Thoracic aorta (tissue), 2 donors: Measurements from ENCODE around the gene DCC. TPM values are rescaled to one million over a fixed set of nuclear protein-coding genes. Genes with fewer than 3 reads are reported as not detected.
A peak's percentile ranks its signal among the peaks of the same experiment; 100 is the strongest.

Experiments used
- ATAC-seq: fragments of 150-250 bp; one replicate; pipeline ENCODE4 v1.8.0; 2017; ENCODE audit warnings: low read depth; ENCODE audit not compliant: insufficient number of reproducible peaks, low FRiP score
- DNase-seq: peaks from one replicate; pipeline ENCODE4 v3.0.0-alpha.2; 2020; ENCODE audit warnings: low spot score
- H3K27ac ChIP-seq, 2 donors: fragments of 200-600 bp; sonication (generic); 1 replicate in 1 of 2; 2 replicates in 1 of 2; pipeline ENCODE4 v1.5.1; 2016; ENCODE audit warnings: mild to moderate bottlenecking in 2 of 2, moderate library complexity in 2 of 2
- H3K27me3 ChIP-seq: fragments of 200-600 bp; sonication (generic); replicated peaks from 2 replicates; pipeline ENCODE4 v1.6.0; 2016; ENCODE audit warnings: mild to moderate bottlenecking; ENCODE audit not compliant: insufficient read depth
- H3K36me3 ChIP-seq: fragments of 200-600 bp; sonication (generic); one replicate; pipeline ENCODE4 v1.5.1; 2016
- H3K4me1 ChIP-seq, 2 donors: fragments of 200-600 bp; sonication (generic); 1 replicate in 1 of 2; 2 replicates in 1 of 2; pipeline versions ENCODE4 v1.5.1 to v1.6.0; 2016; ENCODE audit warnings: low read depth in 2 of 2, mild to moderate bottlenecking in 1 of 2; ENCODE audit not compliant: control insufficient read depth in 1 of 2
- H3K4me3 ChIP-seq: fragments of 200-600 bp; sonication (generic); 2 replicates; pipeline ENCODE4 v1.5.1; 2016; ENCODE audit warnings: mild to moderate bottlenecking
- H3K9me3 ChIP-seq: fragments of 200-600 bp; sonication (generic); 2 replicates; pipeline ENCODE4 v1.5.1; 2016
- total RNA-seq, 2 donors: library from RNA; depleted of rRNA; stranded (reverse); fragments of >200 nt; gene quantifications; one replicate each; pipeline versions ENCODE4 v1.1.0 to v1.2.3, GENCODE V29; 2016
- TF ChIP-seq, protein P1 (sequence below): fragments of 200-600 bp; sonication (generic); IDR thresholded peaks from one replicate; pipeline ENCODE4 v1.5.1; 2019; ENCODE audit warnings: antibody characterized with exemption

The DCC gene
- total RNA-seq, 2 donors from 2014 or later, result not detected

GRCh38 chr18:53114441-53114840, 774.4 kb downstream of the DCC start:
- Histone ChIP-seq H3K27me3 (no peaks in the 10 kb centered on the region), H3K36me3 (no peaks in the 10 kb centered on the region), H3K4me3 (no peak overlapping the region), H3K9me3 (no peaks in the 10 kb centered on the region), H3K4me1 (no peaks in the 10 kb centered on the region), H3K27ac (no peak overlapping the region)
- no peak for ATAC-seq
- DNase-seq, result no peak
- TF ChIP-seq, protein P1, sequence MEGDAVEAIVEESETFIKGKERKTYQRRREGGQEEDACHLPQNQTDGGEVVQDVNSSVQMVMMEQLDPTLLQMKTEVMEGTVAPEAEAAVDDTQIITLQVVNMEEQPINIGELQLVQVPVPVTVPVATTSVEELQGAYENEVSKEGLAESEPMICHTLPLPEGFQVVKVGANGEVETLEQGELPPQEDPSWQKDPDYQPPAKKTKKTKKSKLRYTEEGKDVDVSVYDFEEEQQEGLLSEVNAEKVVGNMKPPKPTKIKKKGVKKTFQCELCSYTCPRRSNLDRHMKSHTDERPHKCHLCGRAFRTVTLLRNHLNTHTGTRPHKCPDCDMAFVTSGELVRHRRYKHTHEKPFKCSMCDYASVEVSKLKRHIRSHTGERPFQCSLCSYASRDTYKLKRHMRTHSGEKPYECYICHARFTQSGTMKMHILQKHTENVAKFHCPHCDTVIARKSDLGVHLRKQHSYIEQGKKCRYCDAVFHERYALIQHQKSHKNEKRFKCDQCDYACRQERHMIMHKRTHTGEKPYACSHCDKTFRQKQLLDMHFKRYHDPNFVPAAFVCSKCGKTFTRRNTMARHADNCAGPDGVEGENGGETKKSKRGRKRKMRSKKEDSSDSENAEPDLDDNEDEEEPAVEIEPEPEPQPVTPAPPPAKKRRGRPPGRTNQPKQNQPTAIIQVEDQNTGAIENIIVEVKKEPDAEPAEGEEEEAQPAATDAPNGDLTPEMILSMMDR, result no peak

DNA sequence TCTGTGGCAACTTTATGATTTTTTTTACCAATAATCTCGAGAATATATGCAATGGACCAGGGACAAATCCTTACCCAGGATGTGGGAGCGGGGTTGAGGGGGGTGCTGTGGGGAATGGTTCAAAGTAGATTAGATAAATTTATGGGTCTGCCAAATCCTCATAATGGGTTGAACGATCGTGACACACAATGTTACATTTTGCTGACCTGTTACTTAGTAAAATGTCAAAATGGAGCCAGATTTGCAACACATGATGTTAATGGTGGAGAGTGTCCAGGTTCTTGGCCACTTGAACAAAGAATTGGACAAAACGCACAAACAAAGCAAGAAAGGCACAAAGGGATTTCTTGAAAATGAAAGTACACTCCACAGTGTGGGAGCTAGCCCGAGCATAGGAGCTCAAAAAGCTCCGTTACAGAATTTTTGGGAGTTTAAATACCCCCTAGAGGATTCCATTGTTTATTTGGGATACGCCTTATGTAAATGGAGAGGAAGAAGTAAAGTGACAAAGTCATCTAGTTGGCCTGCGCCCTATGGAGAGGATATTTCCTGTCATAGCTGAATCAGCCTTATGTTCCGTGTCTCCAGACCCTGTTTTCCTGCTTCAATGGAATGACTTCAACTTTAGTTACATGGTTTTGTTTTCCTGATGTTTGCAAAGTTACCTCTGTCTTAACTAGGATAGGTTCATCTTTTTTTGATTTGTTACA, 776.0 kb downstream of the DCC start:
- TF ChIP-seq, protein P1, result no peak
- Histone ChIP-seq H3K9me3 (no peaks in the 10 kb centered on the region), H3K36me3 (no peaks in the 10 kb centered on the region), H3K27me3 (no peaks in the 10 kb centered on the region), H3K4me1 (no peaks in the 10 kb centered on the region), H3K4me3 (peak overlapping the region; percentile 50), H3K27ac (no peak overlapping the region)
- no peak for ATAC-seq
- DNase-seq, result no peak

DNA sequence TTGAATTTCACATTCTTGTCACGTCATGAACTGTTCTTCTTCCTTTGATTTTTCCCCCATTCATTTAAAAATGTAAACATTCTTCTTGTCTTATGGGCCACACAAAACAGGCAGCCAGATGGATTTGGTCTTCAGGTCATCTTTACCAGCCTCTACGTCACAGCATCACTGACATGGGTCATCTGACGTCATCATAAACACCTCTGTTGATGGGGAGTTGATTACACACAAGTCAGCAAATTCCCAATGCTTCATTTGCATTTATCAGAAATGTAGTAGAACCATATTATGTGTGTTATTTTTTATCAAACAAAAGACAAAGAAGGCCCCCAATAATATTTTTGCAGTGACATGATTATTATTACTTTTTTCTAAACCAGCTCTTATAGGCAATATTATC, 777.9 kb downstream of the DCC start:
- H3K9me3 ChIP-seq, result no peaks in the 10 kb centered on the region
- H3K36me3 ChIP-seq, result no peaks in the 10 kb centered on the region
- H3K4me1 ChIP-seq, result no peaks in the 10 kb centered on the region
- TF ChIP-seq, protein P1, result no peak
- H3K27me3 ChIP-seq, result no peaks in the 10 kb centered on the region
- no peak overlapping the region for H3K27ac ChIP-seq
- H3K4me3 ChIP-seq, result no peak overlapping the region
- no peak for DNase-seq
- ATAC-seq, result no peak

GRCh38 chr18:53126210-53126609, 786.2 kb downstream of the DCC start:
- no peaks in the 10 kb centered on the region for H3K4me1 ChIP-seq
- no peak overlapping the region for H3K27ac ChIP-seq
- H3K36me3 ChIP-seq, result no peaks in the 10 kb centered on the region
- TF ChIP-seq, protein P1, result no peak
- DNase-seq, result no peak
- no peaks in the 10 kb centered on the region for H3K9me3 ChIP-seq
- no peak for ATAC-seq
- H3K27me3 ChIP-seq, result no peaks in the 10 kb centered on the region
- no peak overlapping the region for H3K4me3 ChIP-seq

- H3K27ac ChIP-seq, result no peak overlapping the region
- no peak for DNase-seq
- H3K4me3 ChIP-seq, result no peak overlapping the region
- ATAC-seq, result no peak
- TF ChIP-seq, protein P1, result no peak
- H3K9me3 ChIP-seq, result no peaks in the 10 kb centered on the region
- H3K27me3 ChIP-seq, result no peaks in the 10 kb centered on the region
- no peaks in the 10 kb centered on the region for H3K4me1 ChIP-seq
- H3K36me3 ChIP-seq, result no peaks in the 10 kb centered on the region
These were observed 791.0 kb downstream of the DCC start for GRCh38 chr18:53131001-53131400.
